Mononuclear cell (primary cell): ENCODE results near the gene ALKBH1. TPM values are rescaled to one million over a fixed set of nuclear protein-coding genes. Genes with fewer than 3 reads are reported as not detected.
"Not testable (repeated sequence)": the region's sequence is repeated elsewhere in the genome, so short reads cannot be mapped to it uniquely, and the experiment has no call there.

Experiments used
- H3K27me3 ChIP-seq: 2 replicates; pipeline ENCODE4 v1.6.0; 2011; ENCODE audit warnings: low read length, control low read depth; ENCODE audit not compliant: insufficient read depth
- H3K4me1 ChIP-seq: 2 replicates; pipeline ENCODE4 v1.5.1; 2011; ENCODE audit warnings: mild to moderate bottlenecking, low read length, control low read depth; ENCODE audit not compliant: insufficient read depth
- H3K4me3 ChIP-seq: 2 replicates; pipeline ENCODE4 v1.5.1; 2011; ENCODE audit warnings: mild to moderate bottlenecking, low read length, moderate library complexity
- H3K9me3 ChIP-seq: 2 replicates; pipeline ENCODE4 v1.5.1; 2011; ENCODE audit warnings: low read depth, mild to moderate bottlenecking, control low read depth, low read length
- total RNA-seq: library from RNA; depleted of rRNA; stranded (reverse); fragments of >200 nt; gene quantifications from one replicate; pipeline ENCODE4 v1.2.3, GENCODE V29; 2012

The ALKBH1 gene
- total RNA-seq, 1 donor: 5.9 TPM

DNA sequence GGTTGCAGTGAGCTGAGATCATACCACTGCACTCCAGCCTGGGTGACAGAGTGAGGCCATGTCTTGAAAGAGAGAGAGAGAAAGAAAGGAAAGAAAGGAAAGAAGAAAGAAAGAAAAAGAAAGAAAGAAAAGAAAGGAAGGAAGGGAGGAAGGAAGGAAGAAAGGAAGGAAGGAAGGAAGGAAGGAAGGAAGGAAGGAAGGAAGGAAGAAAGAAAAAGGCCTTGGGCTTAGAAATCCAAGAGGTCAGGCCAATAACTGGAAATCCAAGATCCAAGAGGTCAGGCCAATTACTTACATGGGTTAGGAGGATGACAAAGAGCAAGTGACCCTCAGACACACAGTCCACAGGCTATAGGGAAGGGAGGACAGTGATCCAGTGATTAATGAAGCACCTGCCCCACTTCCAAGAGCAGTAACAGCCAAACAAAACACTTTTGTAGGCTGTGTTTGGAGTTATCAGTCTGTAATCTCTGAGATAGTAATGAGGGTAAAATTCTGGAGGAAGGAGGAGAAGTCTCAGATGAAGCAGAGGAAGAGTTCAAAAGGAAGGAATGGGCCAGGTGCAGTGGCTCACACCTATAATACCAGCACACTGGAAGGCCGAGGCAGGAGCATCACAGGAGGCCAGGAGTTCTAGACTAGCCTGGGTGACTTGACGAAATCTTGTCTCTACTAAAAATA, 59.2 kb downstream of the ALKBH1 start:
- Histone ChIP-seq H3K27me3 (no peaks in the 10 kb centered on the region), H3K4me3 (no peak overlapping the region), H3K9me3 (no peaks in the 10 kb centered on the region), H3K4me1 (peaks cover 3% of the 10 kb centered on the region)

DNA sequence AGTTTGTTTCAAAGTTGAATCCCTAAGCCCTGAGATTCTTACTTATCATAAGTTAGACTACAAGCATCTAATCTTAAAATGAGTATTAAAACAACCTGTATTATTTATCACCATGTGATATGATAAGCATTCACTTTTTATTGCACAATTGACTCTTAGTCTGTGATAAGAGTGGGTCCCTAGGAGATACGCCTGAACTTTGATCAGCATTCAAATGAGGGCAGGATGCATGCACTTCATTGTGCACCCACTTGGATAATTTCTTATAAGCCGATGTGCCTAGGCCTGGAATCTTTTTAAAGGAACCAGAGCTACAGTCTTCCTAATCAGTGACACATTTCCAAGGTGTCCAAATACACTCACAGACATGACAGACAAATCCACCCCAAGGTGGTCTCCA, 60.0 kb downstream of the ALKBH1 start:
- Histone ChIP-seq H3K27me3 (no peaks in the 10 kb centered on the region), H3K4me1 (peaks cover 6% of the 10 kb centered on the region), H3K9me3 (no peaks in the 10 kb centered on the region), H3K4me3 (no peak overlapping the region)

DNA sequence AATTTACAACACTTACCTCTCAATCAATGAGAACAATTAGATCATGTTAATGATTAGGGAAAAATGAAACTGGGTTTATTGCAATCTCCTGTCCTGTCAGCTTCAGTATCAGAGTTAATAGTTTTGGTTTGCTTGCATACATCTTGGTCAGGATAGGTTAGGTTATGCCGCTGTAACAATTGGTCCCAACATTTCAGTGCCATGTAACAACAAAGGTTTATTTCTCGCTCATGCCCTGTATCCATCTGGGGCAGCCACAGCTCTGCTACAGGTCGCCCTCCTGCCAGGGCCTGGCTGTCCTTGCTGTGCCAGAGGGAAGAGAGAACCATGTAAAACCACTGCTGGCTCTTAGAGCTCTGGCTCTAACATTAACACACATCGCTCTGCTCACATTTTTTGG, 60.9 kb downstream of the ALKBH1 start:
- Histone ChIP-seq H3K4me3 (no peak overlapping the region), H3K4me1 (peaks cover 13% of the 10 kb centered on the region)

GRCh38 chr14:77645520-77646230, 62.1 kb downstream of the ALKBH1 start:
- Histone ChIP-seq H3K9me3 (no peaks in the 10 kb centered on the region), H3K4me3 (no peak overlapping the region), H3K4me1 (peaks cover 23% of the 10 kb centered on the region), H3K27me3 (no peaks in the 10 kb centered on the region)

More for the DNA sequence above, 60.9 kb downstream of the ALKBH1 start:
- no peaks in the 10 kb centered on the region for H3K27me3 ChIP-seq
- H3K9me3 ChIP-seq: no peaks in the 10 kb centered on the region

- H3K27me3 ChIP-seq: no peaks in the 10 kb centered on the region
- H3K4me3 ChIP-seq: peak overlapping the region; percentile 56
- H3K4me1 ChIP-seq: peaks cover 28% of the 10 kb centered on the region
Measured at GRCh38 chr14:77642407-77642806, 65.4 kb downstream of the ALKBH1 start.

DNA sequence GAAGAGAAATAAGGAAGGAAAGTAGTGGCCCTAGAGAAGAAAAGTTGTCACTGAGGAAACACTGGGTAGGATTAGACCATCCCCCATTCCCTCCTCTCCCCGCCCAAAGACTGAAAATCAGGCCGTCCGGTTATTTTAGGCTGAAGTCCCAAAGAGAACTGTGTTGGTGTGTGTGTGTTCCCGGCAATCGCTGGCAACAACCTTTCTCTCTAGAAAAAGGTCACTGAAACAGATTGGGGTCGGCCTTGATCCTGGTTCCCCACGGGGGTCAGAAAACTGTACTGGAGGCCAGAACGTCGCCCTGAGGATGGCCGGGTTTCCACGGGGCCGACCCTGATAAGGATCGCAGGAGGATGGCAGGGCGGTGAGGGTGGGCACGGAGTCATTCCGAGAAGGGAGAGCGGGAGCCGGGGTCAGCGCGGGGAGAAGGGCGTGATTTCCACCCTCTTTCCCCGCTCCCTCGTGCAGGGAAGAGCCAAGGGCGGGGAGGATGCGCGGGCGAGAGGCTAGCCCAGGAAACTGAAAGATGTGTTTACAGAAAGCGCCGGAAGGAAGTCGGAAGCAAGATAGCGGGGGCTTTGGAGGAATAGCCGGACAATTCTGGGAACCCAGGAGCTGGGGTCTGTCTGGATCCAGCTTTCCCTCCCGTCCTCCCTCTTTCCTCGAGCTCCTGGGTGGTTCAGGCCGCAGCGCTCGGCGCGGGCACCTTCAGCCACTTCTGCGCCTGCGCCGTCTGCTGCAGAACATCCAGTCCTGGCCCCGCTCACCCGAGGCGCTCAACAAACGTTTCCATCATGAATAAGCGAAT, 66.1 kb downstream of the ALKBH1 start:
- Histone ChIP-seq H3K4me1 (peaks cover 28% of the 10 kb centered on the region), H3K27me3 (no peaks in the 10 kb centered on the region), H3K4me3 (peak overlapping the region; percentile 56), H3K9me3 (no peaks in the 10 kb centered on the region)

More at GRCh38 chr14:77642407-77642806, 65.4 kb downstream of the ALKBH1 start:
- no peaks in the 10 kb centered on the region for H3K9me3 ChIP-seq

DNA sequence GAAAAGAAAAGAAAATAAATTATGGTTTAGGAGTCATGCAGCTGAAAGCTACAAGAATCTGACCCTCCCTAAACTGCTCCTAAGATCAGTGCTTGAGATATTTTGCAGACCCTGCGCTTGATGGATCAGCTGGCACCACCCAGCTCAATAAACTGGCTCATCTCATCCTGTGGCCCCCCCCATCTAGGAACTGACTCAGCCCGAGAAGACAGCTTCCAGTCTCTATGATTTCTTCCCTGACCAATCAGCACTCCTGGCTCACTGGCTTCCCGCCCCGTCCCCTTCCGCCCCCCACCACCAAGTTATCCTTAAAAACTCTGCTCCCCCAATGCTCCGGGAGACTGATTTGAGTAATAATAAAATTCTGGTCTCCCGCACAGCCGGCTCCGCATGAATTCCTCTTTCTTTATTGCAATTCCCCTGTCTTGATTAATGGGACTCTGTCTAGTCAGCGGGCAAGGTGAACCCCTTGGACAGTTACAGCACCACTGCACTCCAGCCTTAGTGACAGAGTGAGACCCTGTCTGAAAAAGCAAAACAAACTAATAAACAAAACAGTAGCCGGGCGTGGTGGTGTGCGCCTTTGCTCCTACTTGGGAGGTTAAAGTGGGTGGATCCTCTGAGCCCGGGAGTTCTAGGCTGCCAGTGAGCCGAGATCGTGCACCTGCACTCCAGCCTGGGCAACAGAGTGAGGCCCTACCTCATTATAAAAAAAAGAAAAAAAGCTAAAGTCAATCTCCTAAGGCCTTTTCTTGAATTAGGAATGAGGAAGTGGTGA, 66.9 kb downstream of the ALKBH1 start:
- Histone ChIP-seq H3K27me3 (no peaks in the 10 kb centered on the region), H3K9me3 (no peaks in the 10 kb centered on the region), H3K4me3 (peak overlapping the region; percentile 56), H3K4me1 (peaks cover 28% of the 10 kb centered on the region)

GRCh38 chr14:77638771-77639171, 69.1 kb downstream of the ALKBH1 start:
- H3K4me3 ChIP-seq: no peak overlapping the region
- H3K27me3 ChIP-seq: no peaks in the 10 kb centered on the region
- peaks cover 28% of the 10 kb centered on the region for H3K4me1 ChIP-seq
- H3K9me3 ChIP-seq: no peaks in the 10 kb centered on the region

DNA sequence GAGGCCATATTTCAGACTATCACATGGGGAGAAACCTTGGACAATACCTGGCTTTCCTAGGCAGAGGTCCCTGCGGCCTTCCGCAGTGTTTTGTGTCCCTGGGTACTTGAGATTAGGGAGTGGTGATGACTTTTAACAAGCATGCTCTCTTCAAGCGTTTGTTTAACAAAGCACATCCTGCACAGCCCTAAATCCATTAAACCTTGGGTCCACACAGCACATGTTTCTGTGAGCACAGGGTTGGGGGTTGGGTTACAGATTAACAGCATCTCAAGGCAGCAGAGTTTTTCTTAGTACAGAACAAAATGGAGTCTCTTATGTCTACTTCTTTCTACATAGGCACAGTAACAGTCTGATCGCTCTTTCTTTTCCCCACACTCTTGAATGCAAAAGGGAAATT, 72.0 kb downstream of the ALKBH1 start:
- not testable (repeated sequence) for H3K9me3 ChIP-seq, H3K27me3 ChIP-seq, H3K4me1 ChIP-seq, H3K4me3 ChIP-seq

DNA sequence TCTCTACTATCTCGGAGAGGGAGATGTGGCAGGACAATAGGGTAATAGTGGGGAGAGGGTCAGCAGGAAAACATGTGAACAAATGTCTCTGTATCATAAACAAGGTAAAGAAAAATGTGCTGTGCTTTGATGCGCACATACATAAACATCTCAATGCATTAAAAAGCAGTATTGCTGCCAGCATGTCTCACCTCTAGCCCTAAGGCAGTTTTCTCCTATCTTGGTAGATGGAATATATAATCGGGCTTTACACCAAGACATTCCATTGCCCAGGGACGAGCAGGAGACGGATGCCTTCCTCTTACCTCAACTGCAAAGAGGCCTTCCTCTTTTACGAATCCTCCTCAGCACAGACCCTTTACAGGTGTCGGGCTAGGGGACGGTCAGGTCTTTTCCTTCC, 72.4 kb downstream of the ALKBH1 start:
- H3K4me3 ChIP-seq, H3K27me3 ChIP-seq, H3K9me3 ChIP-seq, H3K4me1 ChIP-seq: not testable (repeated sequence)

- no peaks in the 10 kb centered on the region for H3K27me3 ChIP-seq
Measured at GRCh38 chr14:77630111-77630510, 77.7 kb downstream of the ALKBH1 start.

GRCh38 chr14:77625360-77625759, 82.5 kb downstream of the ALKBH1 start:
- Histone ChIP-seq H3K4me3 (no peak overlapping the region), H3K27me3 (no peaks in the 10 kb centered on the region), H3K9me3 (no peaks in the 10 kb centered on the region), H3K4me1 (no peaks in the 10 kb centered on the region)

More at GRCh38 chr14:77630111-77630510, 77.7 kb downstream of the ALKBH1 start:
- Histone ChIP-seq H3K9me3 (no peaks in the 10 kb centered on the region), H3K4me3 (no peak overlapping the region), H3K4me1 (no peaks in the 10 kb centered on the region)

- Histone ChIP-seq H3K27me3 (no peaks in the 10 kb centered on the region), H3K4me1 (peaks cover 2% of the 10 kb centered on the region), H3K9me3 (no peaks in the 10 kb centered on the region), H3K4me3 (no peak overlapping the region)
Measured at GRCh38 chr14:77623201-77623600, 84.6 kb downstream of the ALKBH1 start.
